KG1 (cell line): ENCODE results near the gene TMEM50B.
"Not testable (repeated sequence)": the region's sequence is repeated elsewhere in the genome, so short reads cannot be mapped to it uniquely, and the experiment has no call there.

Experiments
- DNase-seq: peaks from one replicate; lab custom pipeline; 2025; lab: John Stamatoyannopoulos, UW

Gene TMEM50B

GRCh38 chr21:33478182-33478581 is 1.6 kb downstream of the TMEM50B start:
- no peak for DNase-seq

- no peak for DNase-seq
These were observed 2.7 kb downstream of the TMEM50B start for GRCh38 chr21:33477066-33477465.

GRCh38 chr21:33473344-33473743 is 6.4 kb downstream of the TMEM50B start:
- DNase-seq: no peak

- no peak for DNase-seq
These were observed 9.1 kb downstream of the TMEM50B start for GRCh38 chr21:33470701-33471100.

- DNase-seq: not testable (repeated sequence)
These were observed 10.6 kb downstream of the TMEM50B start for GRCh38 chr21:33469183-33469582.

GRCh38 chr21:33461538-33462250 is 18.1 kb downstream of the TMEM50B start:
- DNase-seq: no peak

- DNase-seq: no peak
These were observed 20.9 kb downstream of the TMEM50B start for GRCh38 chr21:33458861-33459260.

- DNase-seq: no peak
These were observed 23.9 kb downstream of the TMEM50B start for GRCh38 chr21:33455686-33456446.

- no peak for DNase-seq
These were observed 27.4 kb downstream of the TMEM50B start for GRCh38 chr21:33452362-33452761.

GRCh38 chr21:33451634-33452071 is 28.1 kb downstream of the TMEM50B start:
- DNase-seq: no peak

GRCh38 chr21:33449616-33450015 is 30.2 kb downstream of the TMEM50B start:
- no peak for DNase-seq

- not testable (repeated sequence) for DNase-seq
These were observed 33.2 kb downstream of the TMEM50B start for GRCh38 chr21:33446620-33447019.

GRCh38 chr21:33444499-33444898 is 35.3 kb downstream of the TMEM50B start:
- DNase-seq: no peak

- no peak for DNase-seq
These were observed 36.6 kb downstream of the TMEM50B start for GRCh38 chr21:33443194-33443593.

- DNase-seq: no peak
These were observed 38.0 kb downstream of the TMEM50B start for GRCh38 chr21:33441489-33442477.

GRCh38 chr21:33437140-33437539 is 42.6 kb downstream of the TMEM50B start:
- no peak for DNase-seq

GRCh38 chr21:33434770-33435360 is 44.9 kb downstream of the TMEM50B start:
- DNase-seq: no peak

GRCh38 chr21:33433425-33434114 is 46.2 kb downstream of the TMEM50B start:
- no peak for DNase-seq

- DNase-seq: no peak
These were observed 46.8 kb downstream of the TMEM50B start for GRCh38 chr21:33433001-33433400.

GRCh38 chr21:33432496-33432895 is 47.3 kb downstream of the TMEM50B start:
- no peak for DNase-seq

GRCh38 chr21:33430858-33431257 is 48.9 kb downstream of the TMEM50B start:
- no peak for DNase-seq
